Loucy (cell line): ENCODE measurements around the gene NET1.

Experiments used
- H2AFZ ChIP-seq: fragments of 200-600 bp; sonication (generic); 2 replicates; pipeline ENCODE4 v1.6.0; 2016; ENCODE audit warnings: antibody characterized with exemption, mild to moderate bottlenecking, low read length, moderate library complexity
- H3F3A ChIP-seq: fragments of 200-600 bp; 2 replicates; pipeline ENCODE4 v1.6.0; 2016; ENCODE audit warnings: antibody characterized with exemption, low read depth, mild to moderate bottlenecking
- H3K27me3 ChIP-seq: fragments of 200-600 bp; sonication (generic); 2 replicates; pipeline ENCODE4 v1.6.1; 2014; ENCODE audit warnings: low read length, mild to moderate bottlenecking; ENCODE audit not compliant: insufficient read depth, poor library complexity, severe bottlenecking
- H3K36me3 ChIP-seq: fragments of 200-600 bp; sonication (generic); 2 replicates; pipeline ENCODE4 v1.6.1; 2016; ENCODE audit warnings: low read length; ENCODE audit not compliant: insufficient read depth
- H3K4me1 ChIP-seq: fragments of 200-600 bp; sonication (generic); 2 replicates; pipeline ENCODE4 v1.5.1; 2014; ENCODE audit warnings: low read length, mild to moderate bottlenecking; ENCODE audit not compliant: insufficient read depth, poor library complexity, severe bottlenecking
- H3K4me2 ChIP-seq: fragments of 200-600 bp; sonication (generic); 2 replicates; pipeline ENCODE4 v1.6.0; 2014; ENCODE audit warnings: antibody characterized with exemption, low read length, low read depth, mild to moderate bottlenecking; ENCODE audit not compliant: poor library complexity, severe bottlenecking
- H3K4me3 ChIP-seq: fragments of 200-600 bp; sonication (generic); 2 replicates; pipeline ENCODE4 v1.5.1; 2014; ENCODE audit warnings: low read length, mild to moderate bottlenecking, mixed read lengths; ENCODE audit not compliant: poor library complexity, severe bottlenecking
- H3K79me2 ChIP-seq: fragments of 200-600 bp; sonication (generic); 2 replicates; pipeline ENCODE4 v1.6.1; 2014; ENCODE audit warnings: low read length; ENCODE audit not compliant: insufficient read depth
- H3K9ac ChIP-seq: fragments of 200-600 bp; sonication (generic); 2 replicates; pipeline ENCODE4 v1.6.0; 2014; ENCODE audit warnings: mild to moderate bottlenecking, low read depth, low read length, moderate library complexity; ENCODE audit not compliant: poor library complexity, severe bottlenecking
- H3K9me2 ChIP-seq: fragments of 200-600 bp; sonication (generic); replicated peaks from 2 replicates; pipeline ENCODE4 v1.6.1; 2016; ENCODE audit warnings: low read depth, low read length, mixed read lengths
- H3K9me3 ChIP-seq: fragments of 200-600 bp; sonication (generic); 2 replicates; pipeline ENCODE4 v1.6.1; 2014; ENCODE audit warnings: mild to moderate bottlenecking, antibody characterized with exemption, low read length, low read depth; ENCODE audit not compliant: insufficient read depth
- H4K20me1 ChIP-seq: fragments of 200-600 bp; sonication (generic); 2 replicates; pipeline ENCODE4 v1.6.0; 2014; ENCODE audit warnings: antibody characterized with exemption, low read length, mild to moderate bottlenecking; ENCODE audit not compliant: insufficient read depth, poor library complexity, severe bottlenecking
- CTCF ChIP-seq: fragments of 200-600 bp; sonication (generic); conservative IDR thresholded peaks from 2 replicates; pipeline ENCODE4 v1.5.1; 2014; ENCODE audit warnings: mild to moderate bottlenecking, antibody characterized with exemption, low read length
- EZH2phosphoT487 ChIP-seq: fragments of 200-600 bp; IDR thresholded peaks from 2 replicates; pipeline ENCODE4 v1.6.1; 2018; ENCODE audit warnings: antibody characterized with exemption, mild to moderate bottlenecking, moderate library complexity, borderline replicate concordance

NET1 gene

GRCh38 chr10:5458425-5458824 lies 46.1 kb downstream of the NET1 start:
- Histone ChIP-seq H3K9me3 (no peaks in the 10 kb centered on the region), H2AFZ (no peak overlapping the region), H3K27me3 (no peaks in the 10 kb centered on the region), H3F3A (no peaks in the 10 kb centered on the region), H3K4me2 (no peak overlapping the region), H3K9me2 (no peaks in the 10 kb centered on the region), H4K20me1 (no peaks in the 10 kb centered on the region), H3K79me2 (no peaks in the 10 kb centered on the region), H3K36me3 (peaks cover 67% of the 10 kb centered on the region), H3K4me1 (peaks cover 14% of the 10 kb centered on the region), H3K9ac (peak overlapping the region; percentile 1), H3K4me3 (no peak overlapping the region)
- TF ChIP-seq EZH2phosphoT487 (no peak), CTCF (no peak)

- H3K27me3 ChIP-seq: no peaks in the 10 kb centered on the region
- no peak overlapping the region for H2AFZ ChIP-seq
- H3K9ac ChIP-seq: no peak overlapping the region
- no peak overlapping the region for H3K4me3 ChIP-seq
- no peaks in the 10 kb centered on the region for H3F3A ChIP-seq
- H3K4me1 ChIP-seq: peaks cover 14% of the 10 kb centered on the region
- H4K20me1 ChIP-seq: no peaks in the 10 kb centered on the region
- no peak for TF ChIP-seq CTCF
- no peak for TF ChIP-seq EZH2phosphoT487
- H3K36me3 ChIP-seq: peaks cover 60% of the 10 kb centered on the region
- H3K9me3 ChIP-seq: no peaks in the 10 kb centered on the region
- H3K9me2 ChIP-seq: no peaks in the 10 kb centered on the region
- no peak overlapping the region for H3K4me2 ChIP-seq
- no peaks in the 10 kb centered on the region for H3K79me2 ChIP-seq
These were observed 46.8 kb downstream of the NET1 start for GRCh38 chr10:5458949-5459747.

GRCh38 chr10:5460468-5461202 lies 48.3 kb downstream of the NET1 start:
- Histone ChIP-seq H3F3A (no peaks in the 10 kb centered on the region), H3K27me3 (no peaks in the 10 kb centered on the region), H2AFZ (no peak overlapping the region), H3K9ac (no peak overlapping the region), H3K9me3 (no peaks in the 10 kb centered on the region), H3K4me2 (no peak overlapping the region), H3K4me3 (no peak overlapping the region), H3K9me2 (no peaks in the 10 kb centered on the region), H3K4me1 (peaks cover 14% of the 10 kb centered on the region), H3K36me3 (peaks cover 45% of the 10 kb centered on the region), H3K79me2 (no peaks in the 10 kb centered on the region), H4K20me1 (no peaks in the 10 kb centered on the region)
- no peak for TF ChIP-seq EZH2phosphoT487
- TF ChIP-seq CTCF: no peak
